HCT116 (cell line): ENCODE measurements around the gene PDE4C. TPM values are rescaled to one million over a fixed set of nuclear protein-coding genes. Genes with fewer than 3 reads are reported as not detected.

Experiments used
- ATAC-seq: fragments of 200-7000 bp; cut with Tn5 transposase; 2 replicates; pipeline ENCODE4 v1.9.1; 2020; ENCODE audit warnings: mild to moderate bottlenecking, moderate library complexity
- BruUV-seq: library from RNA; stranded (reverse); fragments of 400-500 nt; replicated peaks from 2 replicates; lab custom pipeline; 2021; lab: Mats Ljungman, UMichigan
- CTCF ChIA-PET: fragments of 300-600 bp; sonication (Branson Sonifier 250); formaldehyde crosslinking; loops from one replicate; lab custom pipeline; 2021; ENCODE audit warnings: antibody characterized with exemption; lab: Charles Lee
- POLR2A ChIA-PET: fragments of 300-600, 350-600 bp; sonication (Branson Sonifier 250); formaldehyde crosslinking; loops from one replicate; lab custom pipeline; 2021; ENCODE audit warnings: antibody characterized with exemption; lab: Charles Lee
- RAD21 ChIA-PET, 2 experiments: fragments of 300-600 bp; sonication (Branson Sonifier 250); formaldehyde crosslinking; loops; one replicate each; lab custom pipeline; 2023; ENCODE audit warnings: low total read pairs in 2 of 2; ENCODE audit not compliant: uncharacterized antibody in 2 of 2, unreplicated experiment in 2 of 2, low non-redundant PET in 1 of 2; lab: Charles Lee
- DNase-seq: peaks from one replicate; pipeline ENCODE4 v3.0.0-alpha.2; 2010; ENCODE audit warnings: low read depth, low spot score
- H2AFZ ChIP-seq: fragments of 200-600 bp; shearing (Covaris generic), sonication (generic); 2 replicates; pipeline ENCODE4 v1.6.1; 2017; ENCODE audit warnings: low read depth, mixed run types, mixed read lengths, antibody characterized with exemption, low read length; ENCODE audit not compliant: poor library complexity, severe bottlenecking
- H3K27ac ChIP-seq: 2 replicates; pipeline ENCODE4 v1.5.1; 2012; ENCODE audit warnings: low read depth, low read length
- H3K27me3 ChIP-seq: fragments of 200-600 bp; sonication (generic); 2 replicates; pipeline ENCODE4 v1.6.1; 2016; ENCODE audit warnings: mixed run types, low read length, mixed read lengths; ENCODE audit not compliant: insufficient read depth
- H3K36me3 ChIP-seq, 2 experiments: fragments of 200-500 bp in 1 of 2; fragments of 200-600 bp in 1 of 2; sonication (Bioruptor generic) in 1 of 2; sonication (generic) in 1 of 2; 2 replicates each; pipeline versions ENCODE4 v1.5.1 to v1.6.1; 2014 to 2016; ENCODE audit warnings: low read length in 2 of 2, inconsistent platforms in 1 of 2, mixed read lengths in 1 of 2, mixed run types in 1 of 2; ENCODE audit not compliant: insufficient read depth in 2 of 2, control insufficient read depth in 1 of 2
- H3K4me1 ChIP-seq, 2 experiments: fragments of 200-600 bp in 1 of 2; sonication (generic) in 1 of 2; 2 replicates each; pipeline versions ENCODE4 v1.5.1 to v1.6.1; 2012 to 2017; ENCODE audit warnings: low read length in 2 of 2, inconsistent platforms in 1 of 2, mild to moderate bottlenecking in 1 of 2, mixed read lengths in 1 of 2, mixed run types in 1 of 2, moderate library complexity in 1 of 2; ENCODE audit not compliant: insufficient read depth in 2 of 2, control insufficient read depth in 1 of 2
- H3K4me2 ChIP-seq: fragments of 200-600 bp; sonication (generic); 2 replicates; pipeline ENCODE4 v1.6.1; 2017; ENCODE audit warnings: mixed run types, low read length, mixed read lengths
- H3K4me3 ChIP-seq, 2 experiments: fragments of 200-600 bp in 1 of 2; sonication (generic) in 1 of 2; replicated peaks in 1 of 2; 2 replicates each; pipeline ENCODE4 v1.5.1; 2011 to 2016; ENCODE audit warnings: low read length in 2 of 2, control low read depth in 1 of 2, low read depth in 1 of 2, mild to moderate bottlenecking in 1 of 2, mixed read lengths in 1 of 2, mixed run types in 1 of 2
- H3K79me2 ChIP-seq: fragments of 200-600 bp; sonication (generic); 2 replicates; pipeline ENCODE4 v1.6.1; 2017; ENCODE audit warnings: mild to moderate bottlenecking, mixed run types, low read length, moderate library complexity, mixed read lengths; ENCODE audit not compliant: insufficient read depth
- H3K9ac ChIP-seq: fragments of 200-600 bp; sonication (generic); 2 replicates; pipeline ENCODE4 v1.6.1; 2016; ENCODE audit warnings: low read length, mixed read lengths
- H3K9me2 ChIP-seq: fragments of 200-600 bp; sonication (generic), shearing (Covaris generic); 2 replicates; pipeline ENCODE4 v1.6.1; 2017; ENCODE audit warnings: mixed run types, mild to moderate bottlenecking, moderate library complexity; ENCODE audit not compliant: insufficient read depth
- H3K9me3 ChIP-seq, 2 experiments: fragments of 200-500 bp in 1 of 2; fragments of 200-600 bp in 1 of 2; sonication (Bioruptor generic) in 1 of 2; sonication (generic) in 1 of 2; 2 replicates each; pipeline ENCODE4 v1.6.1; 2014 to 2017; ENCODE audit warnings: low read length in 2 of 2, mixed read lengths in 2 of 2, inconsistent platforms in 1 of 2, low read depth in 1 of 2, mild to moderate bottlenecking in 1 of 2, mixed run types in 1 of 2, moderate library complexity in 1 of 2; ENCODE audit not compliant: control insufficient read depth in 1 of 2, insufficient read depth in 1 of 2
- H4K20me1 ChIP-seq: fragments of 200-600 bp; sonication (generic), shearing (Covaris generic); 2 replicates; pipeline ENCODE4 v1.6.1; 2017; ENCODE audit warnings: mixed run types, mild to moderate bottlenecking, moderate library complexity; ENCODE audit not compliant: insufficient read depth
- ELF1 ChIP-seq: IDR thresholded peaks from 2 replicates; pipeline ENCODE4 v1.6.1; 2012; ENCODE audit warnings: low read depth, borderline replicate concordance
- EZH2 ChIP-seq: fragments of 200-600 bp; sonication (generic); IDR thresholded peaks from 2 replicates; pipeline ENCODE4 v1.6.1; 2017; ENCODE audit warnings: antibody characterized with exemption, mixed run types
- JUND ChIP-seq: IDR thresholded peaks from 2 replicates; pipeline ENCODE4 v1.6.1; 2012
- POLR2A ChIP-seq: IDR thresholded peaks from 2 replicates; pipeline ENCODE4 v1.7.0; 2011; ENCODE audit warnings: borderline replicate concordance; ENCODE audit not compliant: insufficient read depth, insufficient read length; ENCODE audit errors: extremely low read depth
- POLR2AphosphoS5 ChIP-seq: IDR thresholded peaks from 2 replicates; pipeline ENCODE4 v1.6.1; 2011; ENCODE audit warnings: mild to moderate bottlenecking, low read depth, low read length, moderate library complexity
- RAD21 ChIP-seq: IDR thresholded peaks from 2 replicates; pipeline ENCODE4 v1.6.1; 2012; ENCODE audit warnings: low read depth, mild to moderate bottlenecking
- ZFX ChIP-seq: fragments of 450-650 bp; IDR thresholded peaks from 2 replicates; pipeline ENCODE4 v1.6.1; 2017
- intact Hi-C: fragments of 100-400 bp; cut with micrococcal nuclease; formaldehyde crosslinking; loops from 2 replicates; pipeline ENCODE4 v1.10.0; 2022
- total RNA-seq: library from RNA; stranded (reverse); gene quantifications from one replicate; pipeline ENCODE4 v1.2.1, GENCODE V29; 2021; ENCODE audit not compliant: unreplicated experiment
- TF ChIP-seq, protein P1 (sequence below): IDR thresholded peaks from 2 replicates; pipeline ENCODE4 v1.6.1; 2012
- TF ChIP-seq, protein P2 (sequence below): IDR thresholded peaks from 2 replicates; pipeline ENCODE4 v1.6.1; 2012

The PDE4C gene
- total RNA-seq, 1 experiment from 2014 or later, result 1.5 TPM

DNA sequence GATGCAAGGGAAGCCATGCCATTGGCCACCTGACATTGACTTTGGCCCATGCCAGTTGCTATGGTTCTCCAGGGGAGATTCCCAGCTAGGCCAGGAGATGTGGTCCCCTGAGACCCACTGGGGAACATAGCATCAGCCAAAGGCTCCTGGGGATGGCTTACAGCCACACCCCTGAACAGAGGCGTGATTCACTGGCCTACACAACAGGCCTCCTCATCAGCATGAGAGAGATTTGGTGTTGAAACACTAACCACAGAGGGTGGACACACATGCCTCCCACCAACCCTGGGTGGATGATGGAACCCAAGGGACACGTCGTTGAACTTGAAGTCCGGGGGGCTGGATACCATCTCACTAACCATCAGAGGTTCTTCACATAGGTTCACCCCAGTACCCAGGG lies 33.7 kb upstream of the PDE4C start:
- CTCF ChIA-PET, result no interaction called here
- H3K9me2 ChIP-seq, result no peaks in the 10 kb centered on the region
- TF ChIP-seq ELF1 (no peak), ZFX (no peak), EZH2 (no peak), POLR2AphosphoS5 (no peak), RAD21 (no peak), JUND (no peak)
- TF ChIP-seq, protein P1, sequence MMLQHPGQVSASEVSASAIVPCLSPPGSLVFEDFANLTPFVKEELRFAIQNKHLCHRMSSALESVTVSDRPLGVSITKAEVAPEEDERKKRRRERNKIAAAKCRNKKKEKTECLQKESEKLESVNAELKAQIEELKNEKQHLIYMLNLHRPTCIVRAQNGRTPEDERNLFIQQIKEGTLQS, result no peak
- TF ChIP-seq, protein P2, sequence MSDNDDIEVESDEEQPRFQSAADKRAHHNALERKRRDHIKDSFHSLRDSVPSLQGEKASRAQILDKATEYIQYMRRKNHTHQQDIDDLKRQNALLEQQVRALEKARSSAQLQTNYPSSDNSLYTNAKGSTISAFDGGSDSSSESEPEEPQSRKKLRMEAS, result no peak
- no TSS peak for BruUV-seq
- no peaks in the 10 kb centered on the region for H3K79me2 ChIP-seq
- no peak overlapping the region for H3K27ac ChIP-seq
- H3K4me3 ChIP-seq, result no peak overlapping the region
- H3K9me3 ChIP-seq, result no peaks in the 10 kb centered on the region
- intact Hi-C loops, result loop anchor here (10.0 kb wide), 1 partner anchor 325 kb away; the partner anchor contains the start of gene CCDC124
- no peaks in the 10 kb centered on the region for H4K20me1 ChIP-seq
- POLR2A ChIA-PET, result interaction anchor here (0.5 kb wide), 1 partner anchor 39 kb away, joined by 3 read pairs; no protein-coding TSS in a partner anchor
- RAD21 ChIA-PET, result no interaction called here
- DNase-seq (no peak), ATAC-seq (no peak)
- H3K27me3 ChIP-seq, result no peaks in the 10 kb centered on the region
- H2AFZ ChIP-seq, result no peak overlapping the region
- H3K9ac ChIP-seq, result no peak overlapping the region
- H3K4me2 ChIP-seq, result no peak overlapping the region
- no peaks in the 10 kb centered on the region for H3K36me3 ChIP-seq
- H3K4me1 ChIP-seq, result peaks cover 0 to 7% of the 10 kb centered on the region in 2 experiments; a peak in 2 of 4 replicates

DNA sequence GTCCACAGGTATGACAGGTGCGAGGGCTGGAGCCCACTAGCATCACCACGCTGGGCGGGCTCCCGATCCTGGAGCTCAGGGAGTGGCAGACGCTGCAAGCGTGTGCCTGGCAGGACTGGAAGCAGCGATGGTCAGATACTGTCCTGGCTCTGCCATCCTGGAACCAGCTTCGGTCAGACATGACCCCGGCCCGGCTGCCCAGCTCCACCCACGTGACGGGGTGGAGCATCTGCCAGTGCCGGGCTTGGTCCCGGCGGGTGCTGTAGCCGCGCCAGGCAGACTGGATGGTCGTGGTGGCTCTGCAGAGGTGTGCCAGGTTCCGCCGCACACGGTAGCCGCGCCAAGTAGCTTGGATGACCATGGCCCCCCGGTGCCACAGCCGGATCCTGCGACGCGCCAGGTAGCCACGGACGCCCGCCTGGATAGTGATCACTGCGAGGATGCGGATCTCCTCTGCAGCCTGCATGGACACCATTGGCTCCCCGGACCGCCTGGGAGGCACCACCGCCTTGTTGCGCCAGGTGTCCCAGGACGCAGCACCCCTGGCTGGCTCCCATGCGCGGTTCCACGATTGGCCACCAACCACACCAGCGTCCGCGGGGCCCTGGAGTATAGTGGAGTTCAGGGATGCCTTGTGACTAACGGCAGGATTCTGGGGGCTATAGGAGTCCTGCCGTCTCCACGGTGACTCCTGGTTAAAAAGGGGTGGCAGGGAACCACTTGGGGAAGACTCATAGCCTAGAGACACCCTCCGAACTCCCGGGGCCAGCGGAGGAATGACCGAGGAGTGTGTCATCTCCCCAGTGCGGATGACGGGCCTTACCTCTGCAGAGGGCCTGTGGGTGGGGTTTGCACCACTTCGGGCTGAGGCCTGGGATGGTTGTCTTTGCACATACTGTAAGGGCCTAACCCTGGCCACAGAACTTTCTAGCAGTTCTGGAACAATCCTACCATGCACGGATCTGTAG lies 31.5 kb upstream of the PDE4C start:
- no peaks in the 10 kb centered on the region for H3K9me3 ChIP-seq
- H3K79me2 ChIP-seq, result no peaks in the 10 kb centered on the region
- H3K27ac ChIP-seq, result no peak overlapping the region
- H3K4me3 ChIP-seq, result no peak overlapping the region
- POLR2A ChIA-PET, result no interaction called here
- peaks cover 0 to 23% of the 10 kb centered on the region in 2 experiments; a peak in 2 of 4 replicates for H3K4me1 ChIP-seq
- no peaks in the 10 kb centered on the region for H4K20me1 ChIP-seq
- H3K36me3 ChIP-seq, result no peaks in the 10 kb centered on the region
- TF ChIP-seq POLR2A, result no peak
- TF ChIP-seq, protein P1, result no peak
- no peak for TF ChIP-seq RAD21
- RAD21 ChIA-PET, result no interaction called here
- no TSS peak for BruUV-seq
- CTCF ChIA-PET, result no interaction called here
- DNase-seq, result no peak
- no peaks in the 10 kb centered on the region for H3K27me3 ChIP-seq
- intact Hi-C loops, result loop anchor here (10.0 kb wide), 1 partner anchor 323 kb away; the partner anchor contains the start of gene CCDC124
- ATAC-seq, result no peak
- H2AFZ ChIP-seq, result no peak overlapping the region
- no peak overlapping the region for H3K9ac ChIP-seq
- no peak overlapping the region for H3K4me2 ChIP-seq
- no peaks in the 10 kb centered on the region for H3K9me2 ChIP-seq
